Kidney (tissue), 14 donors: ENCODE data around the gene STK33. TPM values are rescaled to one million over a fixed set of nuclear protein-coding genes. Genes with fewer than 3 reads are reported as not detected.
"Not testable (repeated sequence)": the region's sequence is repeated elsewhere in the genome, so short reads cannot be mapped to it uniquely, and the experiment has no call there.

Experiments used
- DNase-seq, 5 donors: peaks; one replicate each; pipeline ENCODE4 v3.0.0-alpha.2; 2013 to 2020
- FAIRE-seq: peaks from 2 replicates; lab custom pipeline; 2012; peaks lifted over from hg19 to GRCh38; lab: Jason Lieb, UNC
- H3K27ac ChIP-seq, 2 donors: one replicate each; pipeline ENCODE4 v1.7.0; 2013; ENCODE audit warnings: low read depth in 2 of 2, low read length in 2 of 2, inconsistent platforms in 1 of 2
- H3K27me3 ChIP-seq: one replicate; pipeline ENCODE4 v1.7.1; 2013; ENCODE audit warnings: low read length, inconsistent platforms; ENCODE audit not compliant: control insufficient read depth, insufficient read depth
- H3K36me3 ChIP-seq, 3 donors: one replicate each; pipeline versions ENCODE4 v1.7.0 to v1.7.1; 2013; ENCODE audit warnings: low read length in 3 of 3, control low read depth in 1 of 3, inconsistent platforms in 1 of 3; ENCODE audit not compliant: insufficient read depth in 3 of 3, control insufficient read depth in 2 of 3
- H3K4me1 ChIP-seq, 3 donors: one replicate each; pipeline versions ENCODE4 v1.7.0 to v1.7.1; 2013; ENCODE audit warnings: low read length in 3 of 3, inconsistent platforms in 1 of 3, low read depth in 1 of 3; ENCODE audit not compliant: control insufficient read depth in 2 of 3, insufficient read depth in 2 of 3
- H3K4me3 ChIP-seq, 3 donors: one replicate each; pipeline versions ENCODE4 v1.7.0 to v1.8.1; 2013; ENCODE audit warnings: low read length in 3 of 3, control low read depth in 1 of 3, inconsistent platforms in 1 of 3
- H3K9ac ChIP-seq, 3 donors: one replicate each; pipeline versions ENCODE4 v1.7.0 to v1.7.1; 2013; ENCODE audit warnings: low read length in 3 of 3, control low read depth in 1 of 3, inconsistent platforms in 1 of 3
- H3K9me3 ChIP-seq, 3 donors: one replicate each; pipeline versions ENCODE4 v1.7.0 to v1.7.1; 2013; ENCODE audit warnings: low read length in 3 of 3, control low read depth in 1 of 3, inconsistent platforms in 1 of 3; ENCODE audit not compliant: control insufficient read depth in 2 of 3, insufficient read depth in 1 of 3
- CTCF ChIP-seq: IDR thresholded peaks from 3 replicates; pipeline ENCODE4 v1.5.1; 2012; ENCODE audit warnings: mild to moderate bottlenecking, moderate library complexity, borderline replicate concordance; ENCODE audit not compliant: insufficient read depth; ENCODE audit errors: extremely low read depth
- intact Hi-C: fragments of 100-400 bp; cut with DNase I; formaldehyde crosslinking; loops from one replicate; pipeline ENCODE4 v1.11.1; 2022
- polyA plus RNA-seq: library from polyadenylated mRNA; stranded (reverse); fragments of 350-450 nt; fragmentation: Illumina TruSeq; extraction: RNeasy Lipid Tissue Mini Kit (QIAGEN cat#74804); gene quantifications from one replicate; pipeline ENCODE4 v1.2.3, GENCODE V29; 2014; ENCODE audit warnings: low read depth, low replicate concordance; ENCODE audit not compliant: insufficient read depth
- total RNA-seq: library from RNA; stranded (reverse); fragmentation: NEBNext Ultra II Directional; extraction: Animal tissue kit (Norgen Biotek cat#: 25700); gene quantifications from one replicate; pipeline ENCODE4 v1.2.1, GENCODE V29; 2021
- donor health status: control.
- donor health status: control.
- donor health status: control.
- donor health status: control.
- donor health status: control.
- donor health status: DM: yes; HTN: yes; CAD: no.
- donor health status: Normal renal cell carcinoma (clear cell type).

Gene STK33
- total and polyA plus RNA-seq, 2 donors from 2014 or later, result 11.9 to 19.3 TPM

- H3K36me3 ChIP-seq, result no peaks in the 10 kb centered on the region
- DNase-seq (no peak), FAIRE-seq (no peak)
- intact Hi-C loops, result no loop called here
- H3K9ac ChIP-seq, result no peak overlapping the region
- H3K4me3 ChIP-seq, result no peak overlapping the region
- no peaks in the 10 kb centered on the region for H3K27me3 ChIP-seq
- no peaks in the 10 kb centered on the region for H3K4me1 ChIP-seq
- H3K27ac ChIP-seq, result no peak overlapping the region
- no peak for TF ChIP-seq CTCF
- no peaks in the 10 kb centered on the region for H3K9me3 ChIP-seq
Measured at GRCh38 chr11:8477680-8478079, 116.3 kb downstream of the STK33 start.

GRCh38 chr11:8477151-8477550 is 116.9 kb downstream of the STK33 start:
- no peak for TF ChIP-seq CTCF
- no peak for FAIRE-seq
- Histone ChIP-seq H3K4me1 (no peaks in the 10 kb centered on the region), H3K9me3 (no peaks in the 10 kb centered on the region), H3K27me3 (no peaks in the 10 kb centered on the region), H3K36me3 (no peaks in the 10 kb centered on the region), H3K4me3 (no peak overlapping the region), H3K9ac (no peak overlapping the region), H3K27ac (no peak overlapping the region)
- intact Hi-C loops, result no loop called here
- no peak for DNase-seq

- H3K27ac ChIP-seq, FAIRE-seq, H3K27me3 ChIP-seq, H3K36me3 ChIP-seq, DNase-seq, H3K9me3 ChIP-seq, H3K4me1 ChIP-seq, intact Hi-C loops, H3K9ac ChIP-seq, H3K4me3 ChIP-seq: not testable (repeated sequence)
Measured at GRCh38 chr11:8467806-8468205, 126.2 kb downstream of the STK33 start.

GRCh38 chr11:8467356-8467755 is 126.7 kb downstream of the STK33 start:
- H3K36me3 ChIP-seq, DNase-seq, intact Hi-C loops, H3K27ac ChIP-seq, H3K4me3 ChIP-seq, H3K27me3 ChIP-seq, H3K4me1 ChIP-seq, H3K9ac ChIP-seq, H3K9me3 ChIP-seq, FAIRE-seq: not testable (repeated sequence)

GRCh38 chr11:8466884-8467283 is 127.1 kb downstream of the STK33 start:
- H3K9ac ChIP-seq, H3K27me3 ChIP-seq, DNase-seq, H3K4me1 ChIP-seq, FAIRE-seq, H3K27ac ChIP-seq, H3K9me3 ChIP-seq, intact Hi-C loops, H3K36me3 ChIP-seq, H3K4me3 ChIP-seq: not testable (repeated sequence)
